ENCODE data around the gene IL2RG.
A peak's percentile ranks its signal among the peaks of the same experiment; 100 is the strongest.

The IL2RG gene

GRCh38 chrX:71111141-71111843, at the start of gene IL2RG:
TSS of gene IL2RG (minus strand) at chrX:71111577. CDS start at chrX:71111539, 38 bp downstream.
- DNase-seq, result no peak

- no peak for DNase-seq
These were observed 49.1 kb upstream of the IL2RG start for GRCh38 chrX:71160475-71160874.

- DNase-seq, result no peak
These were observed 48.0 kb upstream of the IL2RG start for GRCh38 chrX:71159335-71159734.

- no peak for DNase-seq
These were observed 47.2 kb upstream of the IL2RG start for GRCh38 chrX:71158603-71159002.

- no peak for DNase-seq
These were observed 43.3 kb upstream of the IL2RG start for GRCh38 chrX:71154641-71155040.

GRCh38 chrX:71154196-71154595, 42.8 kb upstream of the IL2RG start:
- no peak for DNase-seq

- no peak for DNase-seq
These were observed 40.0 kb upstream of the IL2RG start for GRCh38 chrX:71151366-71151765.

GRCh38 chrX:71148278-71148663, 36.9 kb upstream of the IL2RG start:
- DNase-seq, result no peak

- no peak for DNase-seq
These were observed 36.3 kb upstream of the IL2RG start for GRCh38 chrX:71147496-71148277.

GRCh38 chrX:71144651-71145050, 33.3 kb upstream of the IL2RG start, which contains the start of gene NLGN3:
TSS of gene NLGN3 (plus strand) at chrX:71144841. CDS start at chrX:71147750, 2,909 bp downstream.
- peak; percentile 4 for DNase-seq

- DNase-seq, result no peak
These were observed 32.1 kb upstream of the IL2RG start for GRCh38 chrX:71143508-71143907.

GRCh38 chrX:71140440-71140839, 29.1 kb upstream of the IL2RG start:
- no peak for DNase-seq

- no peak for DNase-seq
These were observed 20.1 kb upstream of the IL2RG start for GRCh38 chrX:71131510-71131909.

- peak; percentile 2 for DNase-seq
These were observed 17.8 kb upstream of the IL2RG start for GRCh38 chrX:71128915-71129765.

- DNase-seq, result no peak
These were observed 16.9 kb upstream of the IL2RG start for GRCh38 chrX:71128166-71128833.

- DNase-seq, result no peak
These were observed 7.7 kb upstream of the IL2RG start for GRCh38 chrX:71118985-71119535.

- peak; percentile 78 for DNase-seq
These were observed 6.9 kb upstream of the IL2RG start, which contains the start of gene MED12 for GRCh38 chrX:71118032-71118984. TSS of gene MED12 (plus strand) at chrX:71118596. CDS start at chrX:71118755, 159 bp downstream.

GRCh38 chrX:71117358-71117757, 6.0 kb upstream of the IL2RG start:
- no peak for DNase-seq

GRCh38 chrX:71111921-71112431, 599 bp upstream of the IL2RG start:
- no peak for DNase-seq

GRCh38 chrX:71109051-71109450, 2.3 kb downstream of the IL2RG start:
- no peak for DNase-seq

All from NCI-H1105 treated with DMSO at 0.1 percent for 48 hours (cell line).